K562 (cell line): ENCODE measurements around the gene CSTB. TPM values are rescaled to one million over a fixed set of nuclear protein-coding genes. Genes with fewer than 3 reads are reported as not detected.

Experiments
- CTBP1 ChIP-seq: fragments of 450-650 bp; IDR thresholded peaks from 2 replicates; pipeline ENCODE4 v1.6.1; 2016; ENCODE audit warnings: borderline replicate concordance
- FUS ChIP-seq: fragments of 200-400 bp; formaldehyde crosslinking; optimal IDR thresholded peaks from 2 replicates; pipeline ENCODE3; 2017; ENCODE audit warnings: low read depth, low read length
- KLF13 ChIP-seq: fragments of 450-650 bp; IDR thresholded peaks from 2 replicates; pipeline ENCODE4 v1.6.1; 2016; ENCODE audit warnings: missing genetic modification characterization, low read depth, mild to moderate bottlenecking, missing compliant biosample characterization, moderate library complexity, borderline replicate concordance
- MTA3 ChIP-seq: fragments of 450-650 bp; formaldehyde crosslinking; IDR thresholded peaks from 2 replicates; pipeline ENCODE4 v1.6.1; 2017; ENCODE audit warnings: mild to moderate bottlenecking, borderline replicate concordance
- NR3C1 ChIP-seq: sonication (generic); formaldehyde crosslinking; IDR thresholded peaks from 2 replicates; pipeline ENCODE4 v1.8.1; 2022; ENCODE audit warnings: missing genetic modification reagents
- PHF21A ChIP-seq: fragments of 450-650 bp; IDR thresholded peaks from 2 replicates; pipeline ENCODE4 v1.6.1; 2017; ENCODE audit warnings: low read depth, borderline replicate concordance
- PRDM10 ChIP-seq: fragments of 450-650 bp; IDR thresholded peaks from 2 replicates; pipeline ENCODE4 v1.6.1; 2018; ENCODE audit not compliant: partially characterized antibody
- RBFOX2 ChIP-seq: fragments of 200-400 bp; formaldehyde crosslinking; IDR thresholded peaks from 2 replicates; pipeline ENCODE4 v1.6.1; 2017; ENCODE audit warnings: low read depth, mild to moderate bottlenecking, low read length, moderate library complexity
- RBM39 ChIP-seq: fragments of 200-400 bp; formaldehyde crosslinking; optimal IDR thresholded peaks from 2 replicates; pipeline ENCODE3; 2018; ENCODE audit warnings: low read depth, low read length
- TEAD1 ChIP-seq, 2 experiments: fragments of 450-650 bp in 1 of 2; sonication (generic) in 1 of 2; formaldehyde crosslinking; IDR thresholded peaks; 2 replicates each; pipeline versions ENCODE4 v1.4.0 to v1.8.0; 2020 to 2022; ENCODE audit warnings: mild to moderate bottlenecking in 2 of 2, missing genetic modification reagents in 1 of 2
- TOE1 ChIP-seq, 2 experiments: fragments of 450-650 bp in 1 of 2; sonication (generic) in 1 of 2; formaldehyde crosslinking in 1 of 2; IDR thresholded peaks; 2 replicates each; pipeline versions ENCODE4 v1.7.1 to v1.8.0; 2016 to 2022; ENCODE audit warnings: borderline replicate concordance in 2 of 2, mild to moderate bottlenecking in 2 of 2, antibody characterized with exemption in 1 of 2, inconsistent platforms in 1 of 2, low read depth in 1 of 2, missing genetic modification reagents in 1 of 2, moderate library complexity in 1 of 2
- UBTF ChIP-seq, 2 experiments: IDR thresholded peaks; 2 replicates each; pipeline ENCODE4 v1.6.1; 2012; ENCODE audit warnings: improper control_type of control experiment in 2 of 2, low read depth in 2 of 2, low read length in 2 of 2, borderline replicate concordance in 1 of 2
- ZFP1 ChIP-seq: fragments of 450-650 bp; formaldehyde crosslinking; IDR thresholded peaks from 2 replicates; pipeline ENCODE4 v1.4.0; 2020; ENCODE audit warnings: mild to moderate bottlenecking, mixed read lengths
- ZKSCAN1 ChIP-seq: fragments of 150-350 bp; IDR thresholded peaks from 2 replicates; pipeline ENCODE4 v1.6.1; 2016; ENCODE audit warnings: low read depth, low read length
- ZNF644 ChIP-seq: fragments of 200-800 bp; sonication (Bioruptor generic); IDR thresholded peaks from 2 replicates; pipeline ENCODE4 v1.6.1; 2016; ENCODE audit warnings: low read depth, missing genetic modification characterization, missing compliant biosample characterization
- ZSCAN29 ChIP-seq: fragments of 450-650 bp; IDR thresholded peaks from 2 replicates; pipeline ENCODE4 v1.6.1; 2017
- polyA plus RNA-seq, 8 experiments: library from polyadenylated mRNA; depleted of rRNA in 4 of 8; stranded (reverse) in 5 of 8; unstranded in 3 of 8; fragments of >200 nt; fragmentation: Nextera tagmentation in 2 of 8; fragmentation: Illumina TruSeq in 1 of 8; extraction: Ambion mirVana in 2 of 8; extraction: Trizol in 1 of 8; gene quantifications; 2 replicates each; pipeline versions ENCODE4 v1.2.1 to v1.2.3, GENCODE V29; 2011 to 2014; ENCODE audit warnings: inconsistent platforms in 1 of 8, missing spikeins in 1 of 8
- total RNA-seq, 7 experiments: library from RNA; depleted of rRNA in 6 of 7; stranded (reverse); fragments of >200 nt in 6 of 7; fragmentation: Illumina TruSeq in 2 of 7; extraction: Trizol in 2 of 7; gene quantifications; 2 replicates each; pipeline versions ENCODE4 v1.2.1 to v1.2.3, GENCODE V29; 2011 to 2021; ENCODE audit warnings: low replicate concordance in 1 of 7
- TF ChIP-seq, protein P1 (sequence below), 3 experiments: fragments of 200-800 bp in 1 of 3; fragments of 250-450 bp in 1 of 3; fragments of 450-650 bp in 1 of 3; sonication (Bioruptor Pico) in 1 of 3; sonication (Bioruptor generic) in 1 of 3; formaldehyde crosslinking in 1 of 3; IDR thresholded peaks; 2 replicates each; pipeline versions ENCODE4 v1.6.1 to v1.8.0; 2016 to 2022; ENCODE audit warnings: mild to moderate bottlenecking in 2 of 3, missing genetic modification characterization in 2 of 3, missing compliant biosample characterization in 1 of 3, moderate library complexity in 1 of 3

Gene CSTB
- total and polyA plus RNA-seq, 9 of the 15 experiments (the other 6 are each of a cell fraction or from before 2014, with no cell fraction given): 12.4 to 65.0 (median 31.7) TPM

DNA sequence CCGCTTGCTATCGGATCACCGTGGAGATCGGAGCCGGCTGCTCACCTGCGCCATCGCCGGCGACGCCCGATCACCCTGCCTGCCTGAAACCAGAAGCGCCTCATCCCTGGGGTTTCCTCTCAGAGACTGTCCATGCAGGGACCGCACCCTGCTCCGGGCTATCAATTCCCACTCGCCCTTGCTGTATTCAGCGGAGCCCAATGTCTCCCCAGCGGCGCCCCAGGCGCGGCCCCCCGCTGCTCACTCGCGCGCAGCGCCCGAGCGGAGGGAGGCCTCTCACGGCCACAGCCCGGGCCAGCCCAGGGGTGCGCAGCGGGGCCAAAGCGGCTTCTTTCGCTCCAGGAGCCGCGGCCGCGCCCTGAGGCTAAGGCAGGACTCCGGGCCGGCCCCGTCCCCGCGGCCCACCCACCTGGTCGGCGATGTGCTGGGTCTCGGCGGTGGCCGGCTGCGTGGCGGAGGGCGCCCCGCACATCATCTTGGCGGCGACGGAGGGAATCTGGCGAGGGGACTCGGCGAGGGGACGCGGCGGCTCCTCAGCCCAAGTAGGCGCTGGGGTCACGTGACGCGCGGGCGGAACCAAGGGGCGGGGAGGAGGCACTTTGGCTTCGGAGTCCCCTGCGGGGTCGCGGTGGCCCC, at the start of gene CSTB (continued):
- TF ChIP-seq TEAD1 (CRISPR knock-in tag; IDR thresholded peaks at IDR 0.05) (peak; percentile 23 to 35; a peak in 1 of 4 replicates), RBFOX2 (peak; percentile 96), KLF13 (tag) (peak; percentile 56; the same call in 1 of the 2 replicates), ZSCAN29 (peak; percentile 72), PRDM10 (peak; percentile 99), NR3C1 (CRISPR knock-in tag) (peak; percentile 68; the same call in 1 of the 2 replicates), RBM39 (no peak), ZNF644 (no peak), MTA3 (peak; percentile 84), PHF21A (peak; percentile 78; the same call in 1 of the 2 replicates), ZFP1 (CRISPR knock-in tag) (no peak), CTBP1 (peak; percentile 90), FUS (peak; percentile 59), UBTF (IDR thresholded peaks at IDR 0.05; ENCODE audit: borderline replicate concordance in 1 of 2, low read depth in 2 of 2, low read length in 2 of 2) (peak; percentile 89 to 97; a peak in 3 of 4 replicates), ZKSCAN1 (peak; percentile 54; the same call in 1 of the 2 replicates), TOE1 (IDR thresholded peaks at IDR 0.05; ENCODE audit: borderline replicate concordance) (peak; percentile 99), TOE1 (CRISPR knock-in tag; IDR thresholded peaks at IDR 0.05; ENCODE audit: borderline replicate concordance, low read depth) (no peak)
- TF ChIP-seq, protein P1, sequence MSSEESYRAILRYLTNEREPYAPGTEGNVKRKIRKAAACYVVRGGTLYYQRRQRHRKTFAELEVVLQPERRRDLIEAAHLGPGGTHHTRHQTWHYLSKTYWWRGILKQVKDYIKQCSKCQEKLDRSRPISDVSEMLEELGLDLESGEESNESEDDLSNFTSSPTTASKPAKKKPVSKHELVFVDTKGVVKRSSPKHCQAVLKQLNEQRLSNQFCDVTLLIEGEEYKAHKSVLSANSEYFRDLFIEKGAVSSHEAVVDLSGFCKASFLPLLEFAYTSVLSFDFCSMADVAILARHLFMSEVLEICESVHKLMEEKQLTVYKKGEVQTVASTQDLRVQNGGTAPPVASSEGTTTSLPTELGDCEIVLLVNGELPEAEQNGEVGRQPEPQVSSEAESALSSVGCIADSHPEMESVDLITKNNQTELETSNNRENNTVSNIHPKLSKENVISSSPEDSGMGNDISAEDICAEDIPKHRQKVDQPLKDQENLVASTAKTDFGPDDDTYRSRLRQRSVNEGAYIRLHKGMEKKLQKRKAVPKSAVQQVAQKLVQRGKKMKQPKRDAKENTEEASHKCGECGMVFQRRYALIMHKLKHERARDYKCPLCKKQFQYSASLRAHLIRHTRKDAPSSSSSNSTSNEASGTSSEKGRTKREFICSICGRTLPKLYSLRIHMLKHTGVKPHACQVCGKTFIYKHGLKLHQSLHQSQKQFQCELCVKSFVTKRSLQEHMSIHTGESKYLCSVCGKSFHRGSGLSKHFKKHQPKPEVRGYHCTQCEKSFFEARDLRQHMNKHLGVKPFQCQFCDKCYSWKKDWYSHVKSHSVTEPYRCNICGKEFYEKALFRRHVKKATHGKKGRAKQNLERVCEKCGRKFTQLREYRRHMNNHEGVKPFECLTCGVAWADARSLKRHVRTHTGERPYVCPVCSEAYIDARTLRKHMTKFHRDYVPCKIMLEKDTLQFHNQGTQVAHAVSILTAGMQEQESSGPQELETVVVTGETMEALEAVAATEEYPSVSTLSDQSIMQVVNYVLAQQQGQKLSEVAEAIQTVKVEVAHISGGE (CRISPR knock-in tag; IDR thresholded peaks at IDR 0.05): peak in 1 of 3 experiments; percentile 26; a peak in 1 of 6 replicates
